Superior temporal gyrus (tissue), 1 donor: Measurements from ENCODE around the gene ERC2.

Experiments used
- DNase-seq: peaks from one replicate; pipeline ENCODE4 v3.0.0-alpha.2; 2016; ENCODE audit errors: extremely low spot score

ERC2 gene

GRCh38 chr3:56189536-56189935 is 278.7 kb downstream of the ERC2 start:
- no peak for DNase-seq

DNA sequence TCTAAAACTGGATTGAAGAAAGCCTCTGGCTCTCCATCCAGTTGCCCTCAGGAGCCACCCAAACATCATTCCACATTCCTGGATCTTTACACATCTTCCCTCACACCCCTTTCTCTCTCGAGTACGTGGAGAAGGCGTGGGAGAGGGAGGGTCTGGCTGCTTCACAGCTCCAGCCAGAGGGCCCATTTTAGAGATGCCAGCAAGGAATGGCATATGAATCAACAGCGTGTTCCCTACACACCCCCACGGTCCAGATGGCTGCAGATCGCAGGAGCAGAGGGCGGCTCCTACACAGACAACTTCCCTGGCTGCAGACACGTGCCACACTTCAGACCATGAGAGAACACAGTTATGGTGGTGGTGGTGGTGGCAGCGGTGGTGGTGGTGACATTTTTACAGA is 280.1 kb downstream of the ERC2 start:
- DNase-seq, result peak; percentile 55

DNA sequence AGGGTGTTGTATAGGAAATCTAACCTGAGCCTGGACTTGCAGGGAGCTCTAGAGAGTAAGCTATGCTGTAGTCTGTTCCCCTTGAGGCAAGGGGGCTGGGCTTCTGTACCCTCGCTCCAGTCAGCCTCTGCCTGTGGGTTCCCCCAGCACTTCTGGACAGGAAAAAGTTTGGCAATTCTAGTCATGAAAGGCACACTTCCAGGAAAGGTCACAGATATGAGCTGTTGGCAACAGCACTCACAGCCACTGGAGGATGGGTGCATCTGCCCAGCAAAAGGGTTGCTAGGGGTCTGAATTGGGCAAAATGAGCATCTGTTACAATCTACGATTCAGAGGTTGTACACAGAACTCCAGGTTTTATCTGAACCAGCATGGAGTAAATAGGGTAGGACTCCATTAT is 281.2 kb downstream of the ERC2 start:
- no peak for DNase-seq

DNA sequence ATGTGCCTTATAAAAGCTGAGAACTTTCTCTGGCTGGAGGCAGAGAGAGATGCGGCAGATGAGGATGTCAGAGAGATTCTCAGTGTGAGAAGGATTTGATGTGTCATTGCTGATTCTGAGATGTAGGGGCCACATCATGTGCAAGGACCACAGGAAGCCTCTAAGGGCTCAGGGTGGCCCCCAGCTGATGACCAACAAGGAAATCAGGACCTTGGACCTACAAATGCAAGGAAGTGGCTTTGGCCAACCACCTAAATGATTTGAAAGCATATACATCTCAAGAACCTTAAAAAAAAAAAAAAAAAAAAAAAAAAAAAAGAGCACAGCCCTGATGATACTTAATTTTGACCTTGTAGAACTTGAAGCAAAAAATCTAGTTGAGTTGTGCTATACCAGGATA is 282.4 kb downstream of the ERC2 start:
- no peak for DNase-seq

GRCh38 chr3:56183529-56183928 is 284.7 kb downstream of the ERC2 start:
- DNase-seq, result no peak

- no peak for DNase-seq
Measured at GRCh38 chr3:56180433-56180832, 287.8 kb downstream of the ERC2 start.

- DNase-seq, result no peak
Measured at GRCh38 chr3:56173601-56174000, 294.7 kb downstream of the ERC2 start.

DNA sequence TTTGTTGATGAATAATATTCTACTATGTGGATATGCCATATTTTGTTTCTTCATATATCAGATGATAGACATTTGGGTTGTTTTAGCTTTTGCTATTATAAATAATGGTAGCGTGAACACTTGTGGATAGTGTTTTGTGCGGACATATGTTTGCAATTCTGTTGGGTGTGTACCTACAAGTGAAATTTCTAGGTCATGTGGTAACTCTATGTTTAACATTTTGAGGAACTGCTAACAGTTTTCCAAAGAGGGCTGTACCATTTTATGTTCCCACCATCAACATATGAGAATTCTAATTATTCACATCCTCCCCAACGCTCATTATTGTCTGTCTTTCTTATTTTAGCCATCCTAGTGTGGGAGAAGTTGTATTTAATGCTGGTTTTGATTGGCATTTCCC is 303.8 kb downstream of the ERC2 start:
- DNase-seq, result no peak

GRCh38 chr3:56157693-56158362 is 310.4 kb downstream of the ERC2 start:
- no peak for DNase-seq

DNA sequence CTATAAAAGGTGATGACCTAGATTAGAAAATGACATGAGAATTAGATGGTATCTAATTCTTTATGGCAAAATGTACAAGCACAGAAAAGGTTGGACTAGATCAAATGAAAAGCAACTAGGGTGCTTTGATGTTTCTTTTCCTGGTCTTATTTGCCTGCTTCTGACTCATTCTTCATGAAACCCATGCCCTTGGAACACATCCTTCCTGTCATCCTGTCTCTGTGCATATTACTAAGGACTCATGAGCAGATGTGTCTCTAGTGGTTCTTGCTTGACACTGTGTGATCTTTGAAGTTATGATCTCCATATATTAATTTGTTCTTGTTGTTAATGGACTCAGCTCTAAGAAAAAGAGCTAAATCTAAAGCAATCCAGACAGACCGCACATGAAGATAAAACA is 314.0 kb downstream of the ERC2 start:
- no peak for DNase-seq

DNA sequence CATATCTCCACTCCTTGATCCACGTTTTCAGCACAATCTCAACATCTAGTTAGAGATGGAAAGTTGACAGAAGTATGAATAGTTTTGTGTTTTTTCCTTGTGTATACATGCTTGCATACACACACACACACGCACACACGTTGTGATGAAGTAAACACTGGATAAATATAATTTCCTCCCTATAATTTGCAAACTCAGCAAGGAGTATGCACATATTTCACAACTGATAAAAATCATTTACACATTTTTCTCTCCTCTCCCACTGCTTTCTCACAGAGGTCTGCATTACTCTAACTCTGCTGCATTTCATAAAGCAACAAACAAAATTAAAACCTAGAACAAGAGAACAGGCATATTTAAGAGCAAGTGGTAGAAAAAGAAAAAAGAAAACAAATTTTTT is 320.9 kb downstream of the ERC2 start:
- no peak for DNase-seq

GRCh38 chr3:56145410-56145809 is 322.9 kb downstream of the ERC2 start:
- DNase-seq, result no peak

DNA sequence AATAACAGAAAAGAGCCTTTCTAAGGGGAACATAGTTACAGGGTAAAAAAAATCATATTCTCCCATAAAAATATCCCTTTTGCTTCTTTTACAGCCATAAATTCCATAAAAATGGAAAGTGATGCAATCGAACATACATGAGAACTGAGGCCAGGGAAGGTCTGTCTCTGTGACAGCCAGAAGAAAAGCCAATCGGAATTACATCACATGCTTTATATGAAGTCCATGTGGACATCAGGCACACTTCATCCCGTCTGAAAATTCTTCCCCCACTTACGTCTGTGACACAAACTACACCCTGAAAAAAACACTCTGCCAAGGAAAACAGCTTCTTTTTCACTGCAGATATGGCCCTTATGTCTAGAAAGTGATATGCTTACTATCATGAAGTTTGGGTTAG is 323.5 kb downstream of the ERC2 start:
- DNase-seq, result no peak

DNA sequence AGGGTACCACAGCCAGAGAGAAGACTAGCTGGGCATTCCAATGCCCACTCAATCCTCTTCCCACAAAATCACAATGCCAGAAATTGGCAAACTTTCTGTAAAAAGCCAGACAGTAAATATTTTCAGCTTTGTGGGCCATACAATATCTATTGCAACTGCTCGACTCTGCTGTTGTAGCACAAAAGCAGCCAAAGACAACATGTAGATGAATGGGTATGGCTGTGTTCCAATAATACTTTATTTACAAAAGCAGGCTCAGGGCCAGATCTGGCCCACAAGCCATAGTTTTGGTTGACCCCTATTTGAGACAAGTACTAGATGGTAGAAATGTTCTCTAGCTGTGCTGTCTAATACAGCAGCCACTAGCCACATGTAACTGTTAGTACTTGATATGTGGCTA is 330.9 kb downstream of the ERC2 start:
- DNase-seq, result no peak

- no peak for DNase-seq
Measured at GRCh38 chr3:56136514-56136913, 331.8 kb downstream of the ERC2 start.

GRCh38 chr3:56135941-56136340 is 332.3 kb downstream of the ERC2 start:
- no peak for DNase-seq

DNA sequence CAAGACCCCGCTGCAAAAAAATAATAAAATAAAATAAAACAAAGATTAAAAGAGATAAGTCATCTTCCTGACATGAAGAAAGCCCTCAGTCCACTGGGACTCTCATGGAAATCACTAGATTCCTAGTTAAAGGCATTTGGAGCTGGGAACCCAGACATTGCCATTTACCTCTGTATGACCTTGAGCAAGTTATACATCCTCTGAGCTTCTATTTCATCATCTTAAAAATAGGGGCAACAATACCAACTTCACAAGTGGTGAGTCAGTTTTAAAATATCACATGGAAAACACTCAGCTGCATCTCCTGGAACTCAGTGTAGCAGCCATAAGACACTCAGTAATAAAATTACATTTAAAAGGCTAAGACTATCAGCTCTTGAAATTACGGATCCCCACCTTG is 334.8 kb downstream of the ERC2 start:
- no peak for DNase-seq

GRCh38 chr3:56132762-56133161 is 335.5 kb downstream of the ERC2 start:
- no peak for DNase-seq

GRCh38 chr3:56131974-56132590 is 336.2 kb downstream of the ERC2 start:
- DNase-seq, result peak; percentile 72

GRCh38 chr3:56130036-56130435 is 338.2 kb downstream of the ERC2 start:
- no peak for DNase-seq

DNA sequence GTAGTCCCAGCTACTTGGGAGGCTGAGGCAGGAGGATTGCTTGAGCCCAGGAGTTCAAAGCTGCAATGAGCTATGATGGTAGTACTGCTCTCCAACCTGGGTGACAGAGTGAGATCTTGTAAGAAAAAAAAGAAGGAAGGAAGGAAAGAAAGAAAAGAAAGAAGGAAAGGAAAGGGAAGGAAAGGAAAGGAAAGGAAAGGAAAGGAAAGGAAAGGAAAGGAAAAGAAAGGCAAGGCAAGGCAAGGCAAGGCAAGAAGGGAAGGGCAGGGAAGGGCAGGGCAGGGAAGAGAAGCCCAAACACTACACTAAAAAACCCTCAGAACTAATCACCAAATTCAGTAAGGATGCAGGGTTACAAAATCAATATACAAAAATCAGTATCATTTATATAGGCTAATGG is 341.6 kb downstream of the ERC2 start:
- DNase-seq, result no peak

DNA sequence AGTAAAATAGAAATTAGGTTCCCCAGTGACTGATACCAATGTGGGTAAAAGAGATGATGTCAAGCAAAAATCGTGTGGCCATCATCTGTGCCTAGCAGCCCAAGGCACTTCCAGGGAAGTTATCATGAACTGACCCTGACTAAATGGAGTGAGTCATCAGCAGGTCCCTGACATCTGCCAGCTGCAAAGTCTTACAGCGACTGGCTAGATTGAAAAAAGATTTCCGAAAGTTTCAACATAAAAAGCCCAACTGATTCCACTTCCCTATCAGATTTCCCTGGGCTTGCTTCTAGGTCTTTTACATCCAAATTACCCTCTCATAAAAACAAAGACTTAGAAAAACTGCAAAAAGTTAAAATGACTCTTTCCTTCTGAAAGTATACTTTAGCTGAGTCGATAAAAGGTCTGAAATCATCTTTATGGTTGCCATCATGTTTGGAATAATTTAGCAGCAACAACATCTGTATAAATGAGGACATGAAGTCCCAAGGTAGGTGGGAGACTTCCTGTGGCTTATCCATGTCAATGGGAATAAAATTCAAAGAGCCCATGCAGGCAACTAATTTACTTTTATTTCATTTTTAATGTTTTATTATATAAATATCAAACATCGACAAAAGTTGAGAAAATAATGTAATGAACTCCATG is 342.8 kb downstream of the ERC2 start:
- DNase-seq, result no peak

DNA sequence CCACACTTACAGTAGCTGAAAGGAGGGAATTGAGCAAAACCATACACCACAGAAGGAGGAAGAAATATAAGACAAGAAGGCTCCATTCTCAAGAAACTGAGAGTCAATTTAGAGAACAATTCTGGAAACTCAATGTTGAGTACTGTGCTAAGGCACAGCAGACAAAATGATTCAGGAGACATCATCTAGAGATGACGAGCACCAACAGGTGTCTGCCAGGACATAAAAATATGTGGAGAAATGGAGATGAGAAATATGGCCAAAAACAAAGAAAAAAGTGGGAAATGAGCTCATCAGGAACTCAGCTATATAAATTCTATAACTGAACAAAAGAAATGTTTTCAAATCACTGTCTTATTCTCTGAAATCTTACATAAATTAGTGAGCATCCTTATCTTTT is 343.7 kb downstream of the ERC2 start:
- DNase-seq, result no peak
